ENCODE data around the gene TMEM81.

- TF ChIP-seq REST (IDR thresholded peaks at IDR 0.05; ENCODE audit: low read depth, low read length) (no peak), CTCF (IDR thresholded peaks at IDR 0.05) (no peak), PBX3 (IDR thresholded peaks at IDR 0.05) (no peak), USF1 (IDR thresholded peaks at IDR 0.05; ENCODE audit: borderline replicate concordance, low read depth) (no peak), NRF1 (IDR thresholded peaks at IDR 0.05; ENCODE audit: low read depth, low read length) (no peak), MAX (IDR thresholded peaks at IDR 0.05; ENCODE audit: low read depth) (no peak), MXI1 (IDR thresholded peaks at IDR 0.05; ENCODE audit: low read depth, low read length) (no peak), TCF12 (IDR thresholded peaks at IDR 0.05) (no peak), ZBTB33 (IDR thresholded peaks at IDR 0.05; ENCODE audit: borderline replicate concordance, low read depth) (no peak), SMC3 (IDR thresholded peaks at IDR 0.05; ENCODE audit: low read depth, low read length) (no peak)
Measured at GRCh38 chr1:205068457-205069040, 15.7 kb downstream of the TMEM81 start.

Measured in SK-N-SH (cell line).